Daoy (cell line): ENCODE data around the gene LTA4H. TPM values are rescaled to one million over a fixed set of nuclear protein-coding genes. Genes with fewer than 3 reads are reported as not detected.

Source experiments
- DNase-seq: peaks from one replicate; pipeline ENCODE4 v3.0.0-alpha.2; 2015; ENCODE audit warnings: low read depth
- total RNA-seq: library from RNA; depleted of rRNA; stranded (reverse); fragments of >200 nt; shearing (Covaris generic); gene quantifications from 2 replicates; pipeline ENCODE4 v1.2.3, GENCODE V29; 2014; rRNA removed

Gene LTA4H
- total RNA-seq, 1 experiment from 2014 or later, result 73.3 TPM

DNA sequence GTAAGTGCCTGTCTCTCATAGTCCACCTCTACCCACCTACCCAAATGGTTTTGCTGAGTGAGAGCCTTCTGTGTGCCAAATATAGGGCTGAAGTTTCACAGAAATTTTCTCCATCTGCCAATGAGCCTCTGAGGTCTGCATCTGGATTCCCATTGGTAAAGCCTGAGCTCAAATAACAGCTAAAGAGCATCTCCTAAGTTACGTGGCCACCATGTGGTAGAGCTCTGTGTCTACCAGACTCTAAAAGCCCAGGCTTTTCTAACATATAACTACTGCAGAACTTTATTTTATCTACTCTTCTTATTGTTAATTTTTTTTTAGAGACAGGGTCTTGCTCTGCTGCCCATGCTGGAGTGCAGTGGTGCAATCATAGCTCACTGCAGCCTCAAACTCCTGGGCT, 76.3 kb downstream of the LTA4H start:
- no peak for DNase-seq

DNA sequence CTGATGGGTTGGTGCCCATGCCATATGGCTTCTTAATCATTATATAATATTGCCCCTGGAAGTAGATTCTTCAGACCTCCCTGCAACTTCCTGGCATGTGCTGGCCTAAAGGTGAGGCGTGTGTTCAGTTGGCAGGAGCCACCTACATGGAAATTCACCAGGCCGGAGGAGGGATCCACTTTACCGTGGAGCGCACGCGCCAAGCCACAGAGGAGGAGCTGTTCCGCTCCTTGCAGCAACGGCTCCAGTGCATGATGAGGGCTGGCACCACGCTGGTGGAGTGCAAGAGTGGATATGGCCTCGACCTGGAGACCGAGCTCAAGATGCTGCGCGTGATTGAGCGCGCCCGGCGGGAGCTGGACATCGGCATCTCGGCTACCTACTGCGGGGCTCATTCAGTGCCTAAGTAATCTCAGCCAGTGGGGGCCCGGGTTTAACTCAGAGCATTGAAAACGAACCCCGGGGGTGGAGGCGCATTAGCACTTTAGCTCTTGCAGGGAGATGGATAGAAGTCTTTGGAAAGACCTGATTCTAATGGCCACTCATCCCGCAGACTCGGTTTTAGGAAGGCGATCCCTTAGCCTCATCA, 78.7 kb downstream of the LTA4H start:
- DNase-seq, result no peak

DNA sequence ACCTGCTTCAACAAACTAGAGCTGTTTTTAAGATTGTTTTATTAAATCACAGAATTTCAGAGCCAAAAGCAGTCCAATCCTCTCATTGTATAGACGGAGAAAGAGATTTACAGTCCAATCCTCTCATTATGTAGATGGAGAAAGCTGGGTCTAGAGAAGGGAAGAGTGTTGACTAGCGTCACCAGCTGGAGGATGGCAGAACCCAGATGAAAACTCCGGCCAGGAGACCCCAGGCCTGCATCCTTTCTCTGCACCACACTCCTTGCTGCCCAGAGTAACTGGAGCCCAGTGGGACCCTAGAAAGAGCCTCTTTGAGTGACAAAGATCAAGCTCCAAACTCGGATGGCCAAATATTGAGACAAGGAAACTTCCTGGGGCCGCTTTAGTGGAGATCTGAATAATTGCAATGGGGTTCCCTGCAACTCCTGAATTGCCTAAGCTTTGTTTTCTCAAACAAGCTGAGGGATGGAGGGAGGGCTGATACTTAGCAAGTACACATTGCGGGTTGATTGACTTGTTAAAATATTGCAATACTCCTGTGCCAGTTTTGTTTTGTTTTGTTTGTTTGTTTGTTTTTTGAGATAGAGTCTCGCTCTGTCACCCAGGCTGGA, 79.7 kb downstream of the LTA4H start:
- DNase-seq, result no peak

DNA sequence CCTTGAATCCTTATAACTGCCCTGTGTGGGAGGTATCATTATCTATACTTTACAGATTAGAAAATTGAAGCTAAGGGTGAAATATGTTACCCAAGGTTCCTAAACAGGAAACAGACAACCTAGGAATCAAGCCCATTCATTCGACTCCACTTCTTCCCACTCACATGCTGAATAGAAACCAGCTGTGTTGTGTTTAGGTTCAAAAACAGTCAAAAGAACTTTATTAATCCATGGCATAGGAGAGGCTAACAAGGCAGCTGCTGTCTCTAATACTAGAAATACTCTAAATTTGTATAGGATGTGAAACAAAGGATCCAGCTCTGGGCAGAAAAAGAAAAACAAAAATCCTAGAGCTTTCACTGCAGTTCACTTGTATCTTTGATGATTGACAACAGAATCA, 82.4 kb downstream of the LTA4H start:
- no peak for DNase-seq

DNA sequence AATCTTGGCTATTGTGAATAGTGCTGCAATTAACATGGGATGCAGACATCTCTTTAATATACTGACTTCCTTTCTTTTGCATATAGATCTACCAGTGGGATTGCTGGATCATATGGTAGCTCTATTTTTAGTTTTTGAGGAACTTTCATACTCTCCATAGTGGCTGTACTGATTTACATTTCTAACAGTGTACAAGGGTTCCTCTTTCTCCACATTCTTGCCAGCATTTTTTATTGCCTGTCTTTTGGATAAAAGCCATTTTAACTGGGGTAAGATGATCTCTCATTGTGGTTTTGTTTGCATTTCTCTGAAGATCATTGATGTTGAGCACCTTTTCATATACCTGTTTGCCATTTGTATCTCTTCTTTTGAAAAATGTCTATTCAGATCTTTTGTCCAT, 83.9 kb downstream of the LTA4H start:
- DNase-seq, result no peak

Other genes with a start within 250 kb of the LTA4H start
- 36.5 and 41.3 TPM in 2 replicates for gene NTN4, start 244.8 kb downstream of the LTA4H start, total RNA-seq
- gene SNRPF, start 176.6 kb downstream of the LTA4H start, total RNA-seq, result 43.8 and 51.4 TPM in 2 replicates
- gene CCDC38, start 93.0 kb downstream of the LTA4H start, total RNA-seq, result 0.06 TPM in 1 of 2 replicates, not detected in the other
- 0.11 and 0.98 TPM in 2 replicates for gene AMDHD1, start 92.3 kb downstream of the LTA4H start, total RNA-seq
- gene HAL, start 39.2 kb downstream of the LTA4H start, total RNA-seq, result 0.09 TPM in 1 of 2 replicates, not detected in the other
- 26.0 and 27.4 TPM in 2 replicates for gene ELK3, start 158.8 kb upstream of the LTA4H start, total RNA-seq